ENCODE results near the gene LRRC63. TPM values are rescaled to one million over a fixed set of nuclear protein-coding genes. Genes with fewer than 3 reads are reported as not detected.
A peak's percentile ranks its signal among the peaks of the same experiment; 100 is the strongest.
"Not testable (repeated sequence)": the region's sequence is repeated elsewhere in the genome, so short reads cannot be mapped to it uniquely, and the experiment has no call there.

Gene LRRC63
- total RNA-seq, 2 donors from 2014 or later, result 1.0 to 2.5 TPM

GRCh38 chr13:46214741-46215140 is 3.0 kb downstream of the LRRC63 start:
- not testable (repeated sequence) for H3K9me3 Mint-ChIP-seq; H3K4me3 Mint-ChIP-seq; H3K27ac Mint-ChIP-seq; DNase-seq; H3K27me3 Mint-ChIP-seq (ENCODE audit: low read depth); ATAC-seq (replicated peaks in 1 of 2)
- Mint-ChIP-seq H3K36me3 (ENCODE audit: insufficient read depth in 2 of 2) (peaks cover 3 to 11% of the 10 kb centered on the region in 2 donors), H3K4me1 (ENCODE audit: low read depth) (peaks cover 21% of the 10 kb centered on the region)

GRCh38 chr13:46220234-46220633 is 8.5 kb downstream of the LRRC63 start:
- H3K27me3 Mint-ChIP-seq (ENCODE audit: low read depth); H3K4me3 Mint-ChIP-seq; H3K4me1 Mint-ChIP-seq (ENCODE audit: low read depth); DNase-seq; H3K27ac Mint-ChIP-seq; ATAC-seq (replicated peaks in 1 of 2): not testable (repeated sequence)
- peaks cover 1 to 11% of the 10 kb centered on the region in 2 donors for H3K9me3 Mint-ChIP-seq
- H3K36me3 Mint-ChIP-seq (ENCODE audit: insufficient read depth in 2 of 2), result peaks cover 4 to 13% of the 10 kb centered on the region in 2 donors

GRCh38 chr13:46229251-46229650 is 17.5 kb downstream of the LRRC63 start:
- Mint-ChIP-seq H3K4me3 (no peak overlapping the region), H3K27ac (no peak overlapping the region), H3K4me1 (ENCODE audit: low read depth) (no peaks in the 10 kb centered on the region), H3K36me3 (ENCODE audit: insufficient read depth in 2 of 2) (peaks cover 13 to 20% of the 10 kb centered on the region in 2 donors), H3K27me3 (ENCODE audit: low read depth) (no peaks in the 10 kb centered on the region), H3K9me3 (peaks cover 3 to 13% of the 10 kb centered on the region in 2 donors)
- DNase-seq (no peak), ATAC-seq (replicated peaks in 1 of 2) (no peak)

- no peak overlapping the region for H3K4me3 Mint-ChIP-seq
- DNase-seq (no peak), ATAC-seq (replicated peaks in 1 of 2) (no peak)
- no peak overlapping the region for H3K27ac Mint-ChIP-seq
- peaks cover 16 to 32% of the 10 kb centered on the region in 2 donors for H3K36me3 Mint-ChIP-seq (ENCODE audit: insufficient read depth in 2 of 2)
- H3K9me3 Mint-ChIP-seq, result peaks cover 8 to 23% of the 10 kb centered on the region in 2 donors
- H3K4me1 Mint-ChIP-seq (ENCODE audit: low read depth), result no peaks in the 10 kb centered on the region
- H3K27me3 Mint-ChIP-seq (ENCODE audit: low read depth), result no peaks in the 10 kb centered on the region
These were observed 20.6 kb downstream of the LRRC63 start for GRCh38 chr13:46232281-46232680.

GRCh38 chr13:46235286-46235685 is 23.6 kb downstream of the LRRC63 start:
- peaks cover 13 to 23% of the 10 kb centered on the region in 2 donors for H3K9me3 Mint-ChIP-seq
- no peaks in the 10 kb centered on the region for H3K4me1 Mint-ChIP-seq (ENCODE audit: low read depth)
- H3K4me3 Mint-ChIP-seq, result no peak overlapping the region
- peaks cover 16 to 32% of the 10 kb centered on the region in 2 donors for H3K36me3 Mint-ChIP-seq (ENCODE audit: insufficient read depth in 2 of 2)
- no peak overlapping the region for H3K27ac Mint-ChIP-seq
- H3K27me3 Mint-ChIP-seq (ENCODE audit: low read depth), result no peaks in the 10 kb centered on the region
- no peak for DNase-seq
- ATAC-seq (replicated peaks in 1 of 2), result no peak

- peaks cover 6% of the 10 kb centered on the region for H3K27me3 Mint-ChIP-seq (ENCODE audit: low read depth)
- ATAC-seq (replicated peaks in 1 of 2) (no peak), DNase-seq (no peak)
- no peak overlapping the region for H3K27ac Mint-ChIP-seq
- H3K36me3 Mint-ChIP-seq (ENCODE audit: insufficient read depth in 2 of 2), result peaks cover 0 to 2% of the 10 kb centered on the region in 2 donors
- no peaks in the 10 kb centered on the region for H3K4me1 Mint-ChIP-seq (ENCODE audit: low read depth)
- no peak overlapping the region for H3K4me3 Mint-ChIP-seq
- no peaks in the 10 kb centered on the region for H3K9me3 Mint-ChIP-seq
These were observed 53.6 kb downstream of the LRRC63 start for GRCh38 chr13:46265292-46265691.

GRCh38 chr13:46267166-46267565 is 55.4 kb downstream of the LRRC63 start:
- Mint-ChIP-seq H3K36me3 (ENCODE audit: insufficient read depth in 2 of 2) (peaks cover 0 to 2% of the 10 kb centered on the region in 2 donors), H3K4me1 (ENCODE audit: low read depth) (no peaks in the 10 kb centered on the region), H3K27ac (no peak overlapping the region), H3K9me3 (no peaks in the 10 kb centered on the region), H3K27me3 (ENCODE audit: low read depth) (peaks cover 6% of the 10 kb centered on the region), H3K4me3 (no peak overlapping the region)
- no peak for DNase-seq
- no peak for ATAC-seq (replicated peaks in 1 of 2)

GRCh38 chr13:46270416-46270815 is 58.7 kb downstream of the LRRC63 start:
- H3K4me3 Mint-ChIP-seq, result no peak overlapping the region
- peaks cover 0 to 2% of the 10 kb centered on the region in 2 donors for H3K36me3 Mint-ChIP-seq (ENCODE audit: insufficient read depth in 2 of 2)
- no peak overlapping the region for H3K27ac Mint-ChIP-seq
- no peaks in the 10 kb centered on the region for H3K4me1 Mint-ChIP-seq (ENCODE audit: low read depth)
- no peaks in the 10 kb centered on the region for H3K9me3 Mint-ChIP-seq
- no peak for ATAC-seq (replicated peaks in 1 of 2)
- no peak for DNase-seq
- no peaks in the 10 kb centered on the region for H3K27me3 Mint-ChIP-seq (ENCODE audit: low read depth)

GRCh38 chr13:46274094-46274698 is 62.5 kb downstream of the LRRC63 start:
- Mint-ChIP-seq H3K27ac (no peak overlapping the region), H3K4me1 (ENCODE audit: low read depth) (peaks cover 5% of the 10 kb centered on the region), H3K4me3 (no peak overlapping the region), H3K27me3 (ENCODE audit: low read depth) (no peaks in the 10 kb centered on the region), H3K9me3 (no peaks in the 10 kb centered on the region), H3K36me3 (ENCODE audit: insufficient read depth in 2 of 2) (no peaks in the 10 kb centered on the region)
- peak; percentile 31 to 62 for ATAC-seq (replicated peaks in 1 of 2)
- DNase-seq, result no peak

- H3K9me3 Mint-ChIP-seq, result no peaks in the 10 kb centered on the region
- H3K36me3 Mint-ChIP-seq (ENCODE audit: insufficient read depth in 2 of 2), result no peaks in the 10 kb centered on the region
- no peak for DNase-seq
- H3K27ac Mint-ChIP-seq, result no peak overlapping the region
- H3K4me3 Mint-ChIP-seq, result no peak overlapping the region
- ATAC-seq (replicated peaks in 1 of 2), result peak in 1 of 2 donors; percentile 53
- H3K27me3 Mint-ChIP-seq (ENCODE audit: low read depth), result no peaks in the 10 kb centered on the region
- peaks cover 5% of the 10 kb centered on the region for H3K4me1 Mint-ChIP-seq (ENCODE audit: low read depth)
These were observed 66.7 kb downstream of the LRRC63 start for GRCh38 chr13:46278474-46278873.

GRCh38 chr13:46281779-46282178 is 70.1 kb downstream of the LRRC63 start:
- Mint-ChIP-seq H3K4me3 (no peak overlapping the region), H3K27ac (no peak overlapping the region), H3K27me3 (ENCODE audit: low read depth) (no peaks in the 10 kb centered on the region), H3K36me3 (ENCODE audit: insufficient read depth in 2 of 2) (no peaks in the 10 kb centered on the region), H3K9me3 (no peaks in the 10 kb centered on the region), H3K4me1 (ENCODE audit: low read depth) (peaks cover 5% of the 10 kb centered on the region)
- DNase-seq (no peak), ATAC-seq (replicated peaks in 1 of 2) (no peak)

- not testable (repeated sequence) for ATAC-seq (replicated peaks in 1 of 2); H3K27me3 Mint-ChIP-seq (ENCODE audit: low read depth); H3K36me3 Mint-ChIP-seq (ENCODE audit: insufficient read depth in 2 of 2); H3K4me3 Mint-ChIP-seq; H3K4me1 Mint-ChIP-seq (ENCODE audit: low read depth); H3K27ac Mint-ChIP-seq; H3K9me3 Mint-ChIP-seq; DNase-seq
These were observed 72.4 kb downstream of the LRRC63 start for GRCh38 chr13:46283912-46284824.

GRCh38 chr13:46286972-46287371 is 75.2 kb downstream of the LRRC63 start:
- ATAC-seq (replicated peaks in 1 of 2), result no peak
- peaks cover 27% of the 10 kb centered on the region for H3K4me1 Mint-ChIP-seq (ENCODE audit: low read depth)
- H3K27me3 Mint-ChIP-seq (ENCODE audit: low read depth), result no peaks in the 10 kb centered on the region
- H3K4me3 Mint-ChIP-seq, result no peak overlapping the region
- no peaks in the 10 kb centered on the region for H3K9me3 Mint-ChIP-seq
- H3K36me3 Mint-ChIP-seq (ENCODE audit: insufficient read depth in 2 of 2), result no peaks in the 10 kb centered on the region
- H3K27ac Mint-ChIP-seq, result no peak overlapping the region
- no peak for DNase-seq

Measured in activated T-cell treated with anti-CD3 and anti-CD28 coated beads, Interleukin-2, amount 50 U/mL, for 72 hours (primary cell).